ENCODE results near the gene DOK4. TPM values are rescaled to one million over a fixed set of nuclear protein-coding genes. Genes with fewer than 3 reads are reported as not detected.

The DOK4 gene
- total RNA-seq, 1 experiment from 2014 or later: 14.4 TPM

- no peak for TF ChIP-seq REST (IDR thresholded peaks at IDR 0.05; ENCODE audit: low read depth)
- TF ChIP-seq RAD21 (IDR thresholded peaks at IDR 0.05; ENCODE audit: low read depth): no peak
These were observed 28.7 kb upstream of the DOK4 start (continued) for GRCh38 chr16:57514791-57515600.

DNA sequence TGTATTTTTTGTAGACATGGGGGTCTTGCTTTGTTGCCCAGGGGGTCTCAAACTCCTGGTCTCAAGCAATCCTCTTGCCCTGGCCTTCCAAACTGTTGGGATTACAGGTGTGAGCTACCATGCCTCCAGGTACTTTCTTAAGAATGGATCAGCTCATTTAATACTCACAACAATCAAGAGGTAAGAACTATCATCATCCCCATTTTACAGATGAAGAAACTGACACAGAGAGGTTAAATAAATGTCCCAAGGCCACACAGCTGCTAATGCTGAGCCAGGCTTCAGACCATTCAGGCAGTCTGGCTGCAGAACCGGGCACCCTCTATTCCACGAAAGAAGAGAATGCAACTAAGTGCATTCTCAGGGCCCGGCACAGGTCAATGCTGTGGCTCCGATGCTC lies 28.1 kb upstream of the DOK4 start:
- H3K79me2 ChIP-seq (ENCODE audit: insufficient read depth, low read length): no peaks in the 10 kb centered on the region
- H3K4me3 ChIP-seq (replicated peaks in 1 of 2; ENCODE audit: low read depth in 1 of 2, low read length in 2 of 2): no peak overlapping the region
- ChIA-PET RAD21 (ENCODE audit: low non-redundant PET in 1 of 2, low total read pairs in 2 of 2, uncharacterized antibody in 2 of 2, unreplicated experiment in 2 of 2) (no interaction called here), CTCF (interaction anchor here (1.3 kb wide), 1 partner anchor 8 kb away, joined by 4 read pairs; no protein-coding TSS in a partner anchor), POLR2A (no interaction called here)
- TF ChIP-seq RAD21 (IDR thresholded peaks at IDR 0.05; ENCODE audit: low read depth): no peak
- TF ChIP-seq ATF3 (IDR thresholded peaks at IDR 0.05): no peak
- no peak for TF ChIP-seq REST (IDR thresholded peaks at IDR 0.05; ENCODE audit: low read depth)
- no peak for TF ChIP-seq CEBPB (IDR thresholded peaks at IDR 0.05; ENCODE audit: low read depth)
- no peak for TF ChIP-seq ZBTB33 (IDR thresholded peaks at IDR 0.05; ENCODE audit: extremely low read depth, insufficient replicate concordance, low read length)
- TF ChIP-seq ZFX (IDR thresholded peaks at IDR 0.05): no peak
- no peaks in the 10 kb centered on the region for H4K20me1 ChIP-seq (ENCODE audit: insufficient read depth)
- H3K4me1 ChIP-seq (ENCODE audit: control insufficient read depth in 1 of 2, insufficient read depth in 2 of 2, low read length in 2 of 2): no peaks in the 10 kb centered on the region
- no peak overlapping the region for H2AFZ ChIP-seq (ENCODE audit: low read depth, low read length, poor library complexity, severe bottlenecking)
- no peaks in the 10 kb centered on the region for H3K27me3 ChIP-seq (ENCODE audit: insufficient read depth, low read length)
- no peak for ATAC-seq
- BruUV-seq (replicated peaks): no TSS peak
- H3K36me3 ChIP-seq (ENCODE audit: control insufficient read depth in 1 of 2, insufficient read depth in 2 of 2, low read length in 2 of 2): no peaks in the 10 kb centered on the region
- no peak overlapping the region for H3K4me2 ChIP-seq (ENCODE audit: low read length)
- no peak overlapping the region for H3K9ac ChIP-seq (ENCODE audit: low read length)
- no peak for DNase-seq (ENCODE audit: low read depth, low spot score)
- intact Hi-C loops (cut with micrococcal nuclease): no loop called here
- no peak overlapping the region for H3K27ac ChIP-seq (ENCODE audit: low read depth, low read length)
- H3K9me3 ChIP-seq (ENCODE audit: control insufficient read depth in 1 of 2, insufficient read depth in 1 of 2, low read depth in 1 of 2, low read length in 2 of 2): no peaks in the 10 kb centered on the region
- H3K9me2 ChIP-seq (ENCODE audit: insufficient read depth): no peaks in the 10 kb centered on the region
